22Rv1 (cell line): ENCODE results near the gene TMEM131.
"Not testable (repeated sequence)": the region's sequence is repeated elsewhere in the genome, so short reads cannot be mapped to it uniquely, and the experiment has no call there.

Source experiments
- H3K27ac ChIP-seq: fragments of 450-650 bp; 2 replicates; pipeline ENCODE4 v1.5.1; 2017
- CTCF ChIP-seq: fragments of 450-650 bp; IDR thresholded peaks from 2 replicates; pipeline ENCODE4 v1.5.1; 2017; ENCODE audit warnings: mild to moderate bottlenecking
- ZFX ChIP-seq: fragments of 450-650 bp; IDR thresholded peaks from 2 replicates; pipeline ENCODE4 v1.6.1; 2017; ENCODE audit warnings: antibody characterized with exemption, borderline replicate concordance

Gene TMEM131

GRCh38 chr2:98026927-98027522 is 31.3 kb upstream of the TMEM131 start:
- TF ChIP-seq CTCF (no peak), ZFX (no peak)
- no peak overlapping the region for H3K27ac ChIP-seq

GRCh38 chr2:98026292-98026691 is 30.5 kb upstream of the TMEM131 start:
- TF ChIP-seq CTCF (no peak), ZFX (no peak)

GRCh38 chr2:98025481-98026037 is 29.8 kb upstream of the TMEM131 start:
- TF ChIP-seq ZFX (no peak), CTCF (no peak)
- H3K27ac ChIP-seq = no peak overlapping the region

More at GRCh38 chr2:98026292-98026691, 30.5 kb upstream of the TMEM131 start:
- H3K27ac ChIP-seq = no peak overlapping the region

GRCh38 chr2:98022067-98022466 is 26.3 kb upstream of the TMEM131 start:
- not testable (repeated sequence) for H3K27ac ChIP-seq

GRCh38 chr2:98020992-98021713 is 25.4 kb upstream of the TMEM131 start:
- H3K27ac ChIP-seq = no peak overlapping the region
- TF ChIP-seq ZFX (no peak), CTCF (no peak)

GRCh38 chr2:98020516-98020915 is 24.8 kb upstream of the TMEM131 start:
- H3K27ac ChIP-seq = no peak overlapping the region

More at GRCh38 chr2:98020516-98020915, 24.8 kb upstream of the TMEM131 start:
- TF ChIP-seq ZFX (no peak), CTCF (no peak)
